Liver (tissue), 3 donors: ENCODE results near the gene FBXW5.

ENCODE experiments used
- CTCF ChIP-seq: fragments of 150-350 bp; IDR thresholded peaks from 2 replicates; pipeline ENCODE4 v1.5.1; 2017; ENCODE audit warnings: improper control_type of control experiment, low read depth, low read length; ENCODE audit not compliant: missing input control
- EGR1 ChIP-seq, 2 donors: IDR thresholded peaks; 2 replicates each; pipeline ENCODE4 v1.6.1; 2016 to 2018; ENCODE audit warnings: antibody characterized with exemption in 2 of 2, low read depth in 2 of 2
- FOXA1 ChIP-seq: IDR thresholded peaks from 2 replicates; pipeline ENCODE4 v1.6.1; 2016; ENCODE audit warnings: antibody characterized with exemption
- GABPA ChIP-seq, 2 donors: IDR thresholded peaks in 1 of 2; conservative IDR thresholded peaks in 1 of 2; 2 replicates each; pipeline ENCODE4 v1.6.1; 2016; ENCODE audit warnings: antibody characterized with exemption in 2 of 2, mild to moderate bottlenecking in 1 of 2, moderate library complexity in 1 of 2
- JUND ChIP-seq, 2 donors: IDR thresholded peaks; 2 replicates each; pipeline ENCODE4 v1.6.1; 2016; ENCODE audit warnings: antibody characterized with exemption in 2 of 2
- MAX ChIP-seq: IDR thresholded peaks from 2 replicates; pipeline ENCODE4 v1.6.1; 2016; ENCODE audit warnings: antibody characterized with exemption
- NR2F2 ChIP-seq: IDR thresholded peaks from 2 replicates; pipeline ENCODE4 v1.6.1; 2016; ENCODE audit warnings: antibody characterized with exemption
- RAD21 ChIP-seq, 2 donors: IDR thresholded peaks; 2 replicates each; pipeline ENCODE4 v1.6.1; 2016; ENCODE audit warnings: antibody characterized with exemption in 2 of 2, mild to moderate bottlenecking in 2 of 2
- REST ChIP-seq: IDR thresholded peaks from 2 replicates; pipeline ENCODE4 v1.6.1; 2016; ENCODE audit warnings: antibody characterized with exemption, mild to moderate bottlenecking
- RXRA ChIP-seq, 2 donors: IDR thresholded peaks; 2 replicates each; pipeline ENCODE4 v1.6.1; 2017 to 2018; ENCODE audit warnings: antibody characterized with exemption in 2 of 2, mild to moderate bottlenecking in 1 of 2
- SP1 ChIP-seq: IDR thresholded peaks from 2 replicates; pipeline ENCODE4 v1.6.1; 2018; ENCODE audit warnings: antibody characterized with exemption, mild to moderate bottlenecking
- TAF1 ChIP-seq: conservative IDR thresholded peaks from 2 replicates; pipeline ENCODE4 v1.6.1; 2016; ENCODE audit warnings: antibody characterized with exemption, mild to moderate bottlenecking
- YY1 ChIP-seq: IDR thresholded peaks from 2 replicates; pipeline ENCODE4 v1.6.1; 2016; ENCODE audit warnings: antibody characterized with exemption, mild to moderate bottlenecking
- ZBTB33 ChIP-seq: IDR thresholded peaks from 2 replicates; pipeline ENCODE4 v1.6.1; 2016; ENCODE audit warnings: antibody characterized with exemption
- donor health status: healthy.
- donor health status: healthy.

GRCh38 chr9:136985853-136986252 lies 41.3 kb upstream of the FBXW5 start:
- TF ChIP-seq CTCF (no peak), RXRA (IDR thresholded peaks at IDR 0.05) (no peak), REST (no peak), FOXA1 (no peak), NR2F2 (no peak), RAD21 (IDR thresholded peaks at IDR 0.05) (no peak), ZBTB33 (no peak), YY1 (no peak), JUND (IDR thresholded peaks at IDR 0.05) (no peak), EGR1 (IDR thresholded peaks at IDR 0.05; ENCODE audit: low read depth in 2 of 2) (no peak), MAX (no peak), TAF1 (no peak), GABPA (IDR thresholded peaks at IDR 0.05 in 1 of 2, conservative IDR thresholded peaks at IDR 0.05 in 1 of 2) (no peak), SP1 (no peak)
